H9 (cell line): Measurements from ENCODE around the gene DEGS2. TPM values are rescaled to one million over a fixed set of nuclear protein-coding genes. Genes with fewer than 3 reads are reported as not detected.

Experiments
- DNase-seq: peaks from one replicate; pipeline ENCODE4 v3.0.0-alpha.2; 2017
- H2AFZ ChIP-seq: one replicate; pipeline ENCODE4 v1.6.1; 2013; ENCODE audit warnings: mild to moderate bottlenecking, low read length, control low read depth, moderate library complexity
- H2AK5ac ChIP-seq: 2 replicates; pipeline ENCODE4 v1.6.1; 2013; ENCODE audit warnings: low read length, control low read depth, mixed read lengths; ENCODE audit not compliant: insufficient read length
- H2BK120ac ChIP-seq: one replicate; pipeline ENCODE4 v1.6.1; 2013; ENCODE audit warnings: low read depth, mild to moderate bottlenecking, low read length, control low read depth, inconsistent platforms; ENCODE audit not compliant: poor library complexity, severe bottlenecking
- H2BK12ac ChIP-seq: 2 replicates; pipeline ENCODE4 v1.6.1; 2013; ENCODE audit warnings: low read length, control low read depth, mixed read lengths, low read depth; ENCODE audit not compliant: insufficient read length
- H2BK15ac ChIP-seq: 2 replicates; pipeline ENCODE4 v1.6.1; 2013; ENCODE audit warnings: low read depth, low read length, control low read depth
- H2BK20ac ChIP-seq: one replicate; pipeline ENCODE4 v1.6.1; 2013; ENCODE audit warnings: low read depth, mild to moderate bottlenecking, low read length, control low read depth, inconsistent platforms; ENCODE audit not compliant: poor library complexity, severe bottlenecking
- H2BK5ac ChIP-seq: 2 replicates; pipeline ENCODE4 v1.6.1; 2013; ENCODE audit warnings: low read length, control low read depth, mixed read lengths; ENCODE audit not compliant: insufficient read length
- H3K14ac ChIP-seq: 2 replicates; pipeline ENCODE4 v1.6.1; 2013; ENCODE audit warnings: low read length, control low read depth; ENCODE audit not compliant: insufficient read depth
- H3K18ac ChIP-seq: 2 replicates; pipeline ENCODE4 v1.6.1; 2013; ENCODE audit warnings: low read depth, mild to moderate bottlenecking, mixed read lengths, low read length, control low read depth; ENCODE audit not compliant: insufficient read length
- H3K23ac ChIP-seq: 2 replicates; pipeline ENCODE4 v1.6.1; 2013; ENCODE audit warnings: low read length, control low read depth, mixed read lengths, low read depth; ENCODE audit not compliant: insufficient read length
- H3K23me2 ChIP-seq: 2 replicates; pipeline ENCODE4 v1.6.1; 2013; ENCODE audit warnings: low read depth, mild to moderate bottlenecking, mixed read lengths, low read length, control low read depth; ENCODE audit not compliant: insufficient read length, poor library complexity, severe bottlenecking
- H3K27ac ChIP-seq: 2 replicates; pipeline ENCODE4 v1.5.1; 2013; ENCODE audit warnings: low read length, control low read depth, mixed read lengths, low read depth; ENCODE audit not compliant: insufficient read length
- H3K27me3 ChIP-seq: 2 replicates; pipeline ENCODE4 v1.6.1; 2013; ENCODE audit warnings: low read length, control low read depth, inconsistent platforms; ENCODE audit not compliant: insufficient read depth
- H3K4ac ChIP-seq: 2 replicates; pipeline ENCODE4 v1.6.1; 2013; ENCODE audit warnings: low read depth, mild to moderate bottlenecking, control low read depth, inconsistent platforms, low read length, moderate library complexity
- H3K4me1 ChIP-seq: 2 replicates; pipeline ENCODE4 v1.6.1; 2013; ENCODE audit warnings: low read length, control low read depth, inconsistent platforms; ENCODE audit not compliant: insufficient read depth
- H3K4me2 ChIP-seq: 2 replicates; pipeline ENCODE4 v1.6.1; 2013; ENCODE audit warnings: low read length, control low read depth, mixed read lengths; ENCODE audit not compliant: insufficient read length, insufficient read depth
- H3K56ac ChIP-seq: 2 replicates; pipeline ENCODE4 v1.6.1; 2013; ENCODE audit warnings: low read depth, mild to moderate bottlenecking, mixed read lengths, low read length, control low read depth; ENCODE audit not compliant: insufficient read length
- H3K79me1 ChIP-seq: 2 replicates; pipeline ENCODE4 v1.6.1; 2013; ENCODE audit warnings: low read depth, mild to moderate bottlenecking, moderate library complexity, low read length, control low read depth, inconsistent platforms; ENCODE audit not compliant: insufficient read depth, poor library complexity, severe bottlenecking
- H3K79me2 ChIP-seq: 2 replicates; pipeline ENCODE4 v1.6.1; 2013; ENCODE audit warnings: low read length, control low read depth, inconsistent platforms; ENCODE audit not compliant: insufficient read depth
- H3K9ac ChIP-seq: 2 replicates; pipeline ENCODE4 v1.6.1; 2013; ENCODE audit warnings: low read length, control low read depth, mixed read lengths; ENCODE audit not compliant: insufficient read length; ENCODE audit errors: extremely low read depth
- H3K9me3 ChIP-seq: one replicate; pipeline ENCODE4 v1.6.1; 2013; ENCODE audit warnings: low read depth, low read length, inconsistent platforms; ENCODE audit not compliant: control insufficient read depth
- H3T11ph ChIP-seq: one replicate; pipeline ENCODE4 v1.6.1; 2013; ENCODE audit warnings: mild to moderate bottlenecking, low read length, control low read depth, inconsistent platforms
- H4K20me1 ChIP-seq: one replicate; pipeline ENCODE4 v1.6.1; 2013; ENCODE audit not compliant: control insufficient read depth, insufficient read length, insufficient read depth
- H4K5ac ChIP-seq: 2 replicates; pipeline ENCODE4 v1.6.1; 2013; ENCODE audit warnings: low read depth, mild to moderate bottlenecking, mixed read lengths, low read length, control low read depth; ENCODE audit not compliant: insufficient read length
- H4K8ac ChIP-seq: replicated peaks from 2 replicates; pipeline ENCODE4 v1.6.1; 2013; ENCODE audit warnings: low read length, control low read depth, mixed read lengths, low read depth; ENCODE audit not compliant: insufficient read length
- H4K91ac ChIP-seq: 2 replicates; pipeline ENCODE4 v1.6.1; 2013; ENCODE audit warnings: low read depth, mild to moderate bottlenecking, moderate library complexity, mixed read lengths, low read length, control low read depth; ENCODE audit not compliant: insufficient read length
- H3K27ac Mint-ChIP-seq, 3 experiments: 2 replicates in 2 of 3; 3 replicates in 1 of 3; pipeline ENCODE4 v1.8.0; 2020 to 2021; ENCODE audit warnings: mixed read lengths in 3 of 3, mild to moderate bottlenecking in 1 of 3, moderate library complexity in 1 of 3
- H3K27me3 Mint-ChIP-seq: 2 replicates; pipeline ENCODE4 v1.8.0; 2021; ENCODE audit warnings: low read depth, mild to moderate bottlenecking, moderate library complexity, mixed read lengths
- H3K36me3 Mint-ChIP-seq, 3 experiments: 2 replicates in 2 of 3; 3 replicates in 1 of 3; pipeline ENCODE4 v1.8.0; 2020 to 2021; ENCODE audit warnings: low read depth in 3 of 3, mixed read lengths in 3 of 3; ENCODE audit not compliant: insufficient read depth in 1 of 3
- H3K4me1 Mint-ChIP-seq, 2 experiments: 2 replicates each; pipeline ENCODE4 v1.8.0; 2020; ENCODE audit warnings: mixed read lengths in 2 of 2
- H3K4me3 Mint-ChIP-seq, 2 experiments: 2 replicates in 1 of 2; 3 replicates in 1 of 2; pipeline ENCODE4 v1.8.0; 2020 to 2021; ENCODE audit warnings: mild to moderate bottlenecking in 2 of 2, mixed read lengths in 2 of 2, moderate library complexity in 1 of 2
- H3K9me3 Mint-ChIP-seq, 2 experiments: 2 replicates in 1 of 2; 3 replicates in 1 of 2; pipeline ENCODE4 v1.8.0; 2020; ENCODE audit warnings: mild to moderate bottlenecking in 2 of 2, mixed read lengths in 2 of 2, moderate library complexity in 1 of 2
- WGBS: extraction: QIAGEN DNeasy Blood & Tissue Kit; methylation state at CpG from one replicate; pipeline ENCODE4 v1.1.7; 2013; ENCODE audit warnings: missing lambda C conversion rate, low lambda C conversion rate, mixed read lengths; ENCODE audit not compliant: insufficient read length; ENCODE audit errors: extremely low coverage; 5-methylcytosine and 5-hydroxymethylcytosine counted together
- total RNA-seq: library from RNA; stranded (reverse); gene quantifications from 2 replicates; pipeline ENCODE4 v1.2.1, GENCODE V29; 2021
- TF ChIP-seq, protein P1 (sequence below): fragments of 200-600 bp; sonication (generic); conservative IDR thresholded peaks from 3 replicates; pipeline ENCODE4 v1.8.0; 2021; ENCODE audit warnings: antibody characterized with exemption, mild to moderate bottlenecking

Gene DEGS2
- total RNA-seq, 1 experiment from 2014 or later = 0.72 TPM

DNA sequence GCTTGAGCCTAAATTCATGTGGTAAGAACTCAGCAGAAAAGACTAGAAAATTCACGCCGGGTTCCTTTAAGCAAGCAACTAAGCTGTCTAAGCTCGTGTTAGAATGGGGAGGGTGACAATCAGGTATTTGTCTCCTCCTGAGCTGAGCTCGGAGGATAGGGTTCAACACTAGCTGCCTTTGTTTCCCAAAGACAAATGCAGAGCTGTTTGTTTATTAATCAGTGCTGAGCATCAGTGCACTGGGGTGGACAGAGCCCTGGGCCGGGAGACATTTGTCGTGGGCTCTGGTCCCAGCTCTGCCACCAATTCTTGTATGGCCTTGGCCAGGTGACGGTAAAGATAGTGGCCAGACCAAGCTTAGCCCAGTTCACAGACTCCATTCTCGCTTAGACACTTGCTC lies 43.7 kb downstream of the DEGS2 start:
- no peaks in the 10 kb centered on the region for H3K27me3 ChIP-seq
- H3K56ac ChIP-seq = no peak overlapping the region
- no peaks in the 10 kb centered on the region for H3K23me2 ChIP-seq
- H3K79me2 ChIP-seq = no peaks in the 10 kb centered on the region
- H3K9ac ChIP-seq = no peak overlapping the region
- H3K23ac ChIP-seq = no peak overlapping the region
- H4K5ac ChIP-seq = no peak overlapping the region
- no peak overlapping the region for H3K18ac ChIP-seq
- no peak overlapping the region for H3K4me3 Mint-ChIP-seq
- H3K4me1 Mint-ChIP-seq = peaks cover 14% of the 10 kb centered on the region in 2 experiments
- no peak overlapping the region for H2BK20ac ChIP-seq
- H3K27ac ChIP-seq = no peak overlapping the region
- H3K79me1 ChIP-seq = no peaks in the 10 kb centered on the region
- no peak overlapping the region for H3K27ac Mint-ChIP-seq
- H3T11ph ChIP-seq = no peak overlapping the region
- no peak overlapping the region for H2AK5ac ChIP-seq
- H3K4me2 ChIP-seq = no peak overlapping the region
- DNase-seq = no peak
- no peak overlapping the region for H2BK15ac ChIP-seq
- no peak overlapping the region for H4K91ac ChIP-seq
- H3K4me1 ChIP-seq = no peaks in the 10 kb centered on the region
- H2BK5ac ChIP-seq = no peak overlapping the region
- no peak overlapping the region for H2AFZ ChIP-seq
- no peak overlapping the region for H2BK120ac ChIP-seq
- H3K27me3 Mint-ChIP-seq = no peaks in the 10 kb centered on the region
- H4K20me1 ChIP-seq = peaks cover 2% of the 10 kb centered on the region
- H3K36me3 Mint-ChIP-seq = no peaks in the 10 kb centered on the region
- TF ChIP-seq, protein P1, sequence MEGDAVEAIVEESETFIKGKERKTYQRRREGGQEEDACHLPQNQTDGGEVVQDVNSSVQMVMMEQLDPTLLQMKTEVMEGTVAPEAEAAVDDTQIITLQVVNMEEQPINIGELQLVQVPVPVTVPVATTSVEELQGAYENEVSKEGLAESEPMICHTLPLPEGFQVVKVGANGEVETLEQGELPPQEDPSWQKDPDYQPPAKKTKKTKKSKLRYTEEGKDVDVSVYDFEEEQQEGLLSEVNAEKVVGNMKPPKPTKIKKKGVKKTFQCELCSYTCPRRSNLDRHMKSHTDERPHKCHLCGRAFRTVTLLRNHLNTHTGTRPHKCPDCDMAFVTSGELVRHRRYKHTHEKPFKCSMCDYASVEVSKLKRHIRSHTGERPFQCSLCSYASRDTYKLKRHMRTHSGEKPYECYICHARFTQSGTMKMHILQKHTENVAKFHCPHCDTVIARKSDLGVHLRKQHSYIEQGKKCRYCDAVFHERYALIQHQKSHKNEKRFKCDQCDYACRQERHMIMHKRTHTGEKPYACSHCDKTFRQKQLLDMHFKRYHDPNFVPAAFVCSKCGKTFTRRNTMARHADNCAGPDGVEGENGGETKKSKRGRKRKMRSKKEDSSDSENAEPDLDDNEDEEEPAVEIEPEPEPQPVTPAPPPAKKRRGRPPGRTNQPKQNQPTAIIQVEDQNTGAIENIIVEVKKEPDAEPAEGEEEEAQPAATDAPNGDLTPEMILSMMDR = no peak
- no peak overlapping the region; the same call in 1 of the 2 replicates for H3K14ac ChIP-seq
- no peaks in the 10 kb centered on the region for H3K9me3 ChIP-seq
- no peak overlapping the region for H3K4ac ChIP-seq
- H3K9me3 Mint-ChIP-seq = no peaks in the 10 kb centered on the region
- H2BK12ac ChIP-seq = no peak overlapping the region
- H4K8ac ChIP-seq = no peak overlapping the region
- no CpG with 5 or more reads among the region's 8 CpGs for WGBS
